ENCODE results near the gene STK16.

STK16 gene

DNA sequence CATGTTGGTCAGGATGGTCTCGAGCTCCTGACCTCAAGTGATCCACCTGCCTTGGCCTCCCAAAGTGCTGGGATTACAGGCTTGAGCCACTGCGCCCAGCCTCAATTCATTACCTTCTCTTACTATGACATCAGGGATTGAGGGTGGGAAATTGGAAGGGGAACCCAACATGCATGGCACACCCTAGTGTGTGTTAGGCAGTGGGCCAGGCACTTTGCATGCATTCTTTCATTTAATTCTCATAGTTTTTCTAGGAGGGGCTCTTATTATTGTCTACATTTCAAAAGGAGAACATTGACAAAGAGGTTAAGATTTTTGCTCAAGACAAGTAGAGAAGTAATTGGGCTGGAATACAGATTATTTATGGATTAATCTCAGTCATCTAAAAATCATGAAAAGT lies 23.0 kb downstream of the STK16 start:
- in situ Hi-C loops (cut with MboI; ENCODE audit: low sequenced_read_pairs) = no loop called here

DNA sequence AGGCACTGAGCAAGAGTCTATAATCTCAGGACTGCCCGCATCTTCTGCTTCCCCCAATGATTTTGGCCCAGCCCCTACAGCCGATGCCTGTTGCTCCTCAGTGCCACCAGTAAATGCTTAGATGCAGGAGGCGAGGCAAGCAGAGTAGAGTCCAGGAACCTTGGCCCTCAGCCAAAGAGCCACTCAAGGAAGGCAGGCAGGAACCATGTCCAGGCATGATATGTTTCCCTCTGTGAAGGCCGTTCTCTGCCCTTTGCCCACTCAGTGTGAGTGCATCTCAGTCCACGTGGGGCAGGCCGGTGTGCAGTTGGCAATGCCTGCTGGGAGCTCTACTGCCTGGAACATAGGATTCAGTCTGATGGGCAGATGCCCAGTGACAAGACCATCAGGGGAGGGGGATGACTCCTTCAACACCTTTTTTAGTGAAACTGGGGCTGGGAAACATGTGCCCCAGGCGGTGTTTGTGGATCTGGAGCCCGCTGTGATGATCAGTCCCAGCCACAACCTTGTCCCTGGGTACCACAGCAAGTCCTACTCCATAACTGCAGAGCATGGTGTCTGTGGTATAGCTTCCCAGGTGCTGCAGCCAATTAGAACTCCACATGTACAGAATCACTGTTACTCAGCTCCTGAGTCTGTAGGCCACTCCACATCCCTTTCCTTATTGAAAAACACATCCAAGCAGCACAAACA lies 24.2 kb downstream of the STK16 start:
- in situ Hi-C loops (cut with MboI; ENCODE audit: low sequenced_read_pairs) = no loop called here

DNA sequence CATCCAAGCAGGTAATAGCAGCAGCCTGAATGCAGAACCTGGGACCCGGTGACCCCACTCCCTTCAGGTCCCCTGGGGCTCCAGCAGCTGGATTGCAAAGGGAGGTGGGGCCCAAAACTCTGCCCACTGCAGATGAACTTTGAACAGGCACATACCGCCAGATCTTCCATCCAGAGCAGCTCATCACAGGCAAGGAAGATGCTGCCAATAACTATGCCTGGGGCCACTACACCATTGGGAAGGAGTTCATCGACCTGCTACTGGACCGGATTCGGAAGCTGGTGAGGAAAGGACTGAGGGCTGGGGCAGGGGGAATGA lies 24.7 kb downstream of the STK16 start:
- in situ Hi-C loops (cut with MboI; ENCODE audit: low sequenced_read_pairs) = no loop called here

DNA sequence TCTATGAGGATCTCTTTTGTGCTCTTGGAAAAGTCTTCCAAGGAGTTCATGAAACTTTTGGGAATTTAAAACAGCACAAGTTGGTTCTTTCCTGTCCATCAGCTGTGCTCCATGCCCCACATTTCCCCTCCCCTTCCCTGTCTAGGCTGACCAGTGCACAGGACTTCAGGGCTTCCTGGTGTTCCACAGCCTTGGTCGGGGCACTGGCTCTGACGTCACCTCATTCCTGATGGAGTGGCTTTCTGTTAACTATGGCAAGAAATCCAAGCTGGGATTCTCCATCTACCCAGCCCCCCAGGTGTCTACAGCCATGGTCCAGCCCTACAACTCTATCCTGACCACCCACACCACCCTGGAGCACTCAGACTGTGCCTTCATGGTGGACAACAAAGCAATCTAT lies 25.7 kb downstream of the STK16 start:
- in situ Hi-C loops (cut with MboI; ENCODE audit: low sequenced_read_pairs) = no loop called here

DNA sequence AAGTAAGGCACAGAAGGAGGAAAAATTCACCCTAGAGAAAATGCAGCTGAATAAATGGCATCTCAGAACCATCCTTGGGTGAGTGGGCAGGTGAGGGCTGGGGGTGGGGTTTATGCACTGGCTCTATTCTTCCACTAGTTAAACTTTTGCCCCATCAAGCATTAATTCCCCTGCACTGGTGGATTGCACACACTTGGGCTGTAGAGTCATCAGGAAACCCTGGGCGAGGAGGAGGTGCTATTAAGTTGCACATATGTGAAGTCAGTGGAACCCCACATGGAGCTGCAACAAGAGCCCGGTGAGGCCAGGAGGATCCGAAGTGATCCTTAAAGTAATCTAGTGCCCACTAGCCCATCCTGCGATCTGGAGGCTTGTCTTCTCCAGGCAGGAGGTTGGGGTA lies 27.1 kb downstream of the STK16 start:
- in situ Hi-C loops (cut with MboI; ENCODE audit: low sequenced_read_pairs) = no loop called here

DNA sequence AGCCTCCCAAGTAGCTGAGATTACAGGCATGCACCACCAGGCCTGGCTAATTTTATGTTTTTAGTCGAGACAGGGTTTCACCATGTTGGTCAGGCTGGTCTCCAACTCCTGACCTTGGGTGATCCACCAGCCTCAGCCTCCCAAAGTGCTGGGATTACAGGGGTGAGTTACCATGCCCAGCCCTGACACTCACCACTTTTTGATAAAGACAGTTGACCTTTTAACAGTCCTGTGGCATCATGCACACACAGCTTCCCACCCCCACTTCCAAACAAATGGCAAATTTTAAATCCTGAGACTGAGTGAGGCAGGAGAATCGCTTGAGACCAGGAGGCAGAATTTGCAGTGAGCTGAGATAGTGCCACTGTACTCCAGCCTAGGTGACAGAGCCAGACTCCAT lies 27.7 kb downstream of the STK16 start:
- in situ Hi-C loops (cut with MboI; ENCODE audit: low sequenced_read_pairs) = no loop called here

DNA sequence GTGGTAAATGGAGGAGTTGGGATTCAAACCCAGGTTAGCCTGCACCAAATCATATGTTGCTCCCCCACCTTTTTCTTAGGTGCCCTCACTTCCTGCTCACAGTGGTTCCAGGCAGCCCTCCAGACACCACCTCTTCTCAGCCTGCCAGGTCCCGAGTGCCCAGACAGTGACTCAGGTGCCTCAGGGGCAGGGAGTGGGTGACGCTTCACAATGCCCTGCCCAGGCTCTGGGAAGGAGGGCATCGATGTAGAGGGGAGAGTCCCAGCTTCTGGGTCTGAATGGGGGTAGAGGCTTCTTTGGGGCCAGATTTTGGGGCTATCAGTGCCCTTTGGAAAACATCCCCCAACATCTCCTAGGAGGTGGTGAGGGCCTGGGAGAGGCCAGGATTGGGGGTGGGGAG lies 28.7 kb downstream of the STK16 start:
- in situ Hi-C loops (cut with MboI; ENCODE audit: low sequenced_read_pairs) = no loop called here

DNA sequence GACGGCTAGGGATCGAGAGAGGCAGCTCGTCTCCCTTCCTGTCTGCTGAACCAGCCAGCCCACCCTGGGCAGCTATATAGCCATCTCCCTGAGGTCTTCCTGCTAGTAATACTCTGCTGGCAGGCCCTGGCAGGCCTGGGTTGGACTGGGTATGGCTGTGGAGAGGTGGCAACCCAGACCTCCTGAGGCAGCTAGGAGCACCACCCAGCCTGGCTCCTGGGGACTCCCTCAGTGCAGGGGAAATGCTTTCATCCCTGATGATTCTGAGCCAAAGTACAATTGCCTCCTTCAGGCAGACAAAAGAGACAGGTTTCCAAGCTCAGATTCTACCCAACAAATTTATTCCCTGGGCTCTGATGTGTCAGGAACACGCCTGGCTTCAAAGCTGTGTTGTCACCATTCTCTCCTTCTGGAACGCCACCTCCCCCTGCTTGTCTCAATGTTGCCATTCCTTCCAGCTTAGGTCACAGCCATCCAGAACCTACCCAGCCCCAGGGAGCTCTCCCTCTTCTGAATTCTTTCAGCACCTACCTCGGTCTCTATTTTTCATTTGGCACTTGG lies 29.2 kb downstream of the STK16 start:
- in situ Hi-C loops (cut with MboI; ENCODE audit: low sequenced_read_pairs) = no loop called here

DNA sequence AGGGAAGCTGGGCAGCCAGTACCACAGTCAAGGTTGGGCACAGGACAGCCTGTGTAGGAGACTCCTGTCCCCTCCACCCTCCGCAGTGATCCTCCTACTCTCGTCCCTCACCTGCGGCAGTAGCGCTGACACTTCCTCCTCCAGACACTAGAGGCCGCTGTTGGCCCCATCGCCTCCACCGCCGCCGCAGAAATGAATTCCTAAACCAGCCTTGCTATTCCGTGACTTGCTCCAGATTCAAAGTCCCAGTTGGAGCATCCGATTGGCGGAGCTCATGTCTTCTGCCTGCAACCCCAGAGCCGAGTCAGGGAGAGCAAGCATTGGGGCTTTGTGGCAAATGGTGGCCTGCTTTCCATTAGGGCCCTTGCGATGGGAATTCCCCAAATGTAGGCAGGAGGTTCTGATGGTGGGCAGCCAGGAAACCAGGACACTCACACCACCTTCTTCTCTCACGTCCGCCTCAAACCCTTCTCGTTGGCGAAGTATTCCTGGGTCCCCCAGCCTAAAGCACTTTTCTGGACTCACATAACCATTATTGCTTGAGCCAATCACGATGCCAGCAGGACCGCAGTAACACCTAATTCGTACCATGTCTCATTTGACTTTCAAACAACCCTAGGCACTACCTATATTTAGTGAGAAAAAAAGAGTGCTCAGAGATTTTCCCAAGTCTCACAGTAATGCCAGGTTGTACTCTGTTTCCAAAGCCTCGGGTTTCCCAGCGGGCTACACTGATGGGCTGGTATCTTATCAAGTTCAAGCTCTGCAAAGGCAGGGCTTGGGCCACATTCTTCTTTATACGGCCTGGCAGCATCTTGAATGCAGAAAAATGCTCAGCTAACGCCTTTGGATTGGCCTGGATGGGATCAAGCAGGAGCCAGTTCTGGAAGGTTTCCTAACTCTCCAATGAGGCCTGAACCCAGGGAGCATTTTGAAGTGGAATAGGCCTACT lies 32.7 kb downstream of the STK16 start:
- in situ Hi-C loops (cut with MboI; ENCODE audit: low sequenced_read_pairs) = no loop called here

DNA sequence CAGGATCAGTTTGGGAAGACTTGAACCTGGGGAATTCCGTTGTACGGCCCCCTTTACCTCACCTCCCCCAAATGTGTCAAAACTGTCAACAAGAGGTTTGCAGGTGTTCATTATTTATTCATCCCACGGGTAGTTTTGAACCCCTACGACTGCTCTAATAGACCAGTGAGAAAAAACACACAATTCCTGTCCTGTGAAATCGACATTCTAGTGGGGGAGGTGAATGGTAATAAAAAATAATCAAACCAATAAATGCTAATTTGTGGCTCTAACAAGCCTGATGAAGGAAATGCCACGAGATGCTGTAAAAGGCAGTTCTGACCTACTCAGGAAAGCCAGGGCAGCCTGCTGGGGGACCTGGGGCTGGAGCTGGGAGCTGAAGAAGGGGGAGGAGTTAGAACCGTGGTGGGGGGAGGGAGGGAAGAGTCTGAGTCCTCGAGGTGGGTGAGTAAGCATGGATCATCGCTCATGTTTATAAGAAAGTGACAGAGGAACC lies 33.4 kb downstream of the STK16 start:
- in situ Hi-C loops (cut with MboI; ENCODE audit: low sequenced_read_pairs) = no loop called here

DNA sequence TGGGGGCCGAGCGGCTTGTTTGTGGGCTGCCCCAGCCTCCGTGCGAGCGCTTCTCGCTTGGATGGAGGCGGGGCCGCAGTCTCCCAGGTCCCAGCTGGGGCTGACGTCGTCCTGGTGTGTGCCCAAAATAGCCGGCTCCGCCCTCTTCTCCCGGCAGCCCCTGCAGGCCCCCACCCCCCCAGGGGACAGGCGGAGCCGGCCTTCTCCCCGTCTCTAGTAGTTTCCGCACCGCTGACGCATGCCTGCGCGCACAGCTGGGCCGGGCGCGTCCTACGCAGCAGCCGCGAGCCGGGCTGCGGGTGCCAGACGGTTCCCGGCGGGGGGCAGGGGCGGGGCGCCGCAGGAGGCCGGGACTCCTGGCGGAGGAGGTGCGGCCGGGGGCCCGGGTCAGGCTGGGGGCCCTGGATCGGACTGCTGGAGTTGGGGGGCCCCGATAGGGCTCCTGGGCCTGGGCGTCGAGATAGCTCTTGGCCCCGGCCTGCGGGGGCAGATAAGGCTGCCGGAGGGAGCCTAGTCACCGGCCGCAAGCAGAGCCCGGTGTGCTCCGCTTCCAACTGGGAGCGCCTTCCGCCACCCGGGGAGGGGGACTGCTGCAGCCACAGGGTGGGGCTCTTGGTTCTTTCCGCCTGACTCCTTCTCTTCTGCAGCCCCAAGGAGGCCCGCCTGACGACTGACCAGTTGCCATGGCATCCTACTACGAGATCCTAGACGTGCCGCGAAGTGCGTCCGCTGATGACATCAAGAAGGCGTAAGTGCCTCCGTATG lies 34.1 kb downstream of the STK16 start, which contains the start of gene DNAJB2:
TSS of gene DNAJB2 (plus strand) at position 216 of the 765 bp plus-strand sequence. CDS start at position 684, 468 bp downstream.
- in situ Hi-C loops (cut with MboI; ENCODE audit: low sequenced_read_pairs) = no loop called here

DNA sequence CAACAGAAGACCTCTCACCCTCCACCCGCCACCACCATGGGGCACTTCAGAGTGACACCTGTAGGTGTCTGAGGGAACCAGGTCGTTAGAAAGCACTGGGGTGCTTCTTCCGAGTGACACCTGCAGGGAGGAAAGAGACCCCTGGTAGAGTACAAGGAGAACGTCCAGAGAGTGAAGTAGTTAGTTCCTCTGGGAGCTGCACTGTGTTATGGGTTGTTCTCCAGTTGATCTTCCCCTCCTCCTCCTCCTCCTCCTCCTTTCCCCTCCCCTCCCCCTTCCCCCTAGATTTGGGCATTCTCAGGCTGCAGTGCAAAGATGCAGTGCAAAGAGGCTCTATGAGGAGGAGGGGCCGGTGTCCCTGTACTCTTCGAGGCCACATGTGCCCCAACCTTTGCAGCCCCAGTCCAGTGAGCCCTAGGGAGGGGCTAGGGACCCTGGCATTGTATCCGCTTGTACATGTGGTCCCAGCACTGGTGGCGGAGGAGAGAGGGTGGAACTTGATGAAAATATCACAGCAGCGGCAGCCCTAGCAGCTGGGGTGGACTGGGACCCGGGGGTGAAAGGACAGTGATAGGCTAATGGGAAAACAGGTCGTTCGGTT lies 34.7 kb downstream of the STK16 start:
- in situ Hi-C loops (cut with MboI; ENCODE audit: low sequenced_read_pairs) = no loop called here

DNA sequence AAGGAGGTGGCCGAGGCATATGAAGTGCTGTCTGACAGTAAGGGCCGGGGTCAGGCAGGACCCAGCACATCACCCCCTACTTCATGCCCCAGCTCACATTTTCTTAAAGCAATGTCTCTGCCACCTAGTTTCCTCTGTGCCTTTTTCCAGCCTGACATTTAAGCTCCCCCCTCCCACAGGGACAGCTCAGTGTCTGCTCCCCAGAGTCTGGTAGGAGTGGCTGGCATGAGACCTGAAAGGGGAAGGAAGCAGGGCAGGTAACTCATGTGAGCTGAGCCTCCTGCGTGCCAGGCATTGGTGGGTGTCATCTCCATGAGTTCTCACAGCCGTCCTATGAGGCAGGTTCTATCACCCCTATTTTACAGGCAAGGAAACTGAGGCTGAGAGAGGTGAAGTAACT lies 35.4 kb downstream of the STK16 start:
- in situ Hi-C loops (cut with MboI; ENCODE audit: low sequenced_read_pairs) = no loop called here

DNA sequence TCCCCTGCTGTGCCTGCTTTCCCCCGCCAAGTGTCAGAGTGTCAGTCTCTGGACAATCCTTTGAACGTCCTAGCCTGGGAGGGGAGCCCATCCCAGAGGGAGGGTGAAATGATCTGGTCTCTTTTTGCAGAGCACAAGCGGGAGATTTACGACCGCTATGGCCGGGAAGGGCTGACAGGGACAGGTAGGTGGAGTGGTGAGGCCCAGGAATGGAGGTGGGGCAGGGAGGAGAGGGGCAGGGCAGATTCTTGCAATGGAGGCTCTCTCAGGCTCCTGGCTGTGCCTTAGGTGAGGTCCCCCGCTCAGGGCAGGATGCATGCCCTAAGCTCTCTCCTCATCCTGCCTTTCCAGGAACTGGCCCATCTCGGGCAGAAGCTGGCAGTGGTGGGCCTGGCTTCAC lies 36.3 kb downstream of the STK16 start:
- in situ Hi-C loops (cut with MboI; ENCODE audit: low sequenced_read_pairs) = no loop called here

DNA sequence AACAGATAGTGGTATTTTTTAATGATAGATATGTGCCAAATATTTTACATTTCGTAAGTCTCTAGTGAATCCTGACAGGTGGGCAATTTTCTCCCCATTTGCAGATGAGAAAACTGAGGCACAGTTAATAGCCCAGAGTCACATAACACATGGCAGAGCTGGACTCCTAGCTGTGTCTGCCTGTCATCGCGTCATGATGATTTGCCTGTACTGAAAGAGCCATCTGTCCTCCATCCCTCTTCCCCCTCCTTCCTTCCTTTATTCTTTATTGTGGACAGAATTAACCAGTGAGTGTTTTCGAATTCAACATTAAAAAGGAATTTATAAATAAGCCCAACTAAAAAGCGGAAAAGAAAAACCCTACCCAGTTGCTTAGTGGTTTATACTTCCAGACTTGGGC lies 37.1 kb downstream of the STK16 start:
- in situ Hi-C loops (cut with MboI; ENCODE audit: low sequenced_read_pairs) = no loop called here

DNA sequence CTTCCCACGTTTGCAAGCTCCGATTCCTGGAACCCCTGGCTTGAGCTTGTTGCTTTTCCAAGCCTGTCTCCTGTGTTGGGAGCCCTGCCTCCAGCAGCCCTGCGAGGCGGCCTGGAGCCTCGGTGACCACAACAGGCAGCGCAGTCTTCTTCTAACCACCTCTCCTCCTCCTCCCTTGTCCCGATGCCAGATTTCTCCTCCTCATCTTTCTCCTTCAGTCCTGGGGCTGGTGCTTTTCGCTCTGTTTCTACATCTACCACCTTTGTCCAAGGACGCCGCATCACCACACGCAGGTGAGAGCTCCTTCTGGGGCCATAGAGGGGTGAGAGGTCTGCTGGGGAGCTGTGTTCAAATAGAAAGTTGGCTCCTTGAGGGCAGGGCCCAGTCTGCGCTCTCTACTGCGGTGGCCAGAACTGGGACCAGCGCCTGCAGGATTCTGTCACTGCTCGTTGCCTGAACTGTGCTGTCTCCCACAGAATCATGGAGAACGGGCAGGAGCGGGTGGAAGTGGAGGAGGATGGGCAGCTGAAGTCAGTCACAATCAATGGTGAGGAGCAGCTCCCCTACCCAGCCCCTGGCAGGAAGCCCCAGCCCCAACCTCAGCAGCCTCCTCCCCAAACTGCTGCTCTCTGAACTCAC lies 37.8 kb downstream of the STK16 start:
- in situ Hi-C loops (cut with MboI; ENCODE audit: low sequenced_read_pairs) = no loop called here

DNA sequence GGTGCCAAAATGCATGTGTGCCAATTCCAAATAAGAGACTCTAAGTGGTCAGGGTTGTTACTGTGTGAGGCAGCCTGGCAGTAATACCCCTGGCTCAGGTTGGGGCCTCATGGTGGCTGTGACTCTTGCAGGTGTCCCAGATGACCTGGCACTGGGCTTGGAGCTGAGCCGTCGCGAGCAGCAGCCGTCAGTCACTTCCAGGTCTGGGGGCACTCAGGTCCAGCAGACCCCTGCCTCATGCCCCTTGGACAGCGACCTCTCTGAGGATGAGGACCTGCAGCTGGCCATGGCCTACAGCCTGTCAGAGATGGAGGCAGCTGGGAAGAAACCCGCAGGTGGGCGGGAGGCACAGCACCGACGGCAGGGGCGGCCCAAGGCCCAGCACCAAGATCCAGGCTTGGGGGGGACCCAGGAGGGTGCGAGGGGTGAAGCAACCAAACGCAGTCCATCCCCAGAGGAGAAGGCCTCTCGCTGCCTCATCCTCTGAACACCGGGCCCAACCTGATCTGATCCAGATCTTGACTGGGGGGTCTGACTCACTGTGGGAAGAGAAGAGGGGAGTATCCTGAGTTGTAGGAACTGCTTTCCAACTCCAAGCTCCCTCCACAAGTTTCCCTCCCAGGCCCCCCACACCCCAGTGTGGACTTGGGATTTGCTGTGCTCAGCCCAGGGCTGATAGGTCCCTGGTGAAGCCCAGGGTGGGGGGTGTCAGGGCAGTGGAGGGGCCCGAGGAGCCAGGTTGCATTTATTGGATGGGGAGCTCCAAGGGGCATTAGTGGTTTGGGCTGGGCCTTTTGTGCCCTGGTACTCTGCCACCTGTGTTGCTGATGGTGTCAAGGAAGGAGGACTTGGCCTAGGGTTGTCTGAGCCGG lies 39.5 kb downstream of the STK16 start:
- in situ Hi-C loops (cut with MboI; ENCODE audit: low sequenced_read_pairs) = no loop called here

DNA sequence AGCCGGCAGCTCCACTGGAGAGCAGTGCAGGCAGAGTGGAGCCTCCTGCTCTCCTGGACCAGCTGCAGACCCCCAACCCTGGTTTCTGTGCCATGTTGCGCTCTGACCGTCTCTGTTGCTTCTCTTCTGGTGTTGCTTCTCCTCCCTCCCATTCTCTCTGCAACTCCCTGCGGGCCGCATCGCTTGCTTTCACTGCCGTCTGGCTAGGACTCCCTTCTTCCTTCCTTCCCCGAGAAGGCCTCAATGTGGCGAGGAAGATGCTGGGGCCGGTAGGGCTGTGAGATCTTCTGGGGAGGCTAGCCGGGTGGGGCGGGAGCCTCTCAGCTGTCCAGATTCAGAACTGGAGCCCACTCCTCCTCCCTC lies 40.1 kb downstream of the STK16 start:
- in situ Hi-C loops (cut with MboI; ENCODE audit: low sequenced_read_pairs) = no loop called here

DNA sequence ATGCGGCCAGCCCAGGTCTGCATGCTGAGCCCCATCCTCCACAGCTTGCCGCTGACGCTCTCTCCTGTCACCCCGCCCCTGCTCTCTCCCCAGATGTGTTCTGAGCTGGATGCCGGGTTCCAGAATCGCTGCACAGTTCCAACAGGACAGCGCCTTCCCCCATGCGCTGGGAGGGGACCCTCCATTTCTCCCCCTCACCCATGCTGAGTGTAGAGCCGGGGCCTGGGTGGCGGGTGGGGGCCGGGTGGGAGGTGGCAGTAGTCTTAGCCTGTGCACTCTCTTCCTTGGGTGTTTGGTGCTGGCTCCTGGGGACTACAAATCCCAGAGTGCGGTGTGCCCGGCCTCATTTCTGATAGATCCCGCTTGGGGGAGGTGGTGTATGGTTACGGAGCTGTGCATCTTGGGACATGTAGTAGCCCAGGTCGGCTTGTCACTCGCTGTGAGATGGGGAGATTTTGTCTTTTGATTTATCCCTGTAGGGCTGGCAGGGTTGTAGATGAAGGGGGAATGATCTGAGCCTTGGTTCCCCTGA lies 40.7 kb downstream of the STK16 start:
- in situ Hi-C loops (cut with MboI; ENCODE audit: low sequenced_read_pairs) = no loop called here

All from HL-60/S4 treated with retinoic acid at 250 ng/mL for 4 days and 3 days (cell line).